HG02970 (cell line): Measurements from ENCODE around the gene SH3BP4.

Experiments
- ATAC-seq: cut with Tn5 transposase; IDR thresholded peaks from one replicate; pipeline ENCODE4 v1.9.1; 2021; ENCODE audit warnings: mild to moderate bottlenecking, moderate library complexity, moderate number of reproducible peaks; ENCODE audit not compliant: unreplicated experiment, low FRiP score

Gene SH3BP4

DNA sequence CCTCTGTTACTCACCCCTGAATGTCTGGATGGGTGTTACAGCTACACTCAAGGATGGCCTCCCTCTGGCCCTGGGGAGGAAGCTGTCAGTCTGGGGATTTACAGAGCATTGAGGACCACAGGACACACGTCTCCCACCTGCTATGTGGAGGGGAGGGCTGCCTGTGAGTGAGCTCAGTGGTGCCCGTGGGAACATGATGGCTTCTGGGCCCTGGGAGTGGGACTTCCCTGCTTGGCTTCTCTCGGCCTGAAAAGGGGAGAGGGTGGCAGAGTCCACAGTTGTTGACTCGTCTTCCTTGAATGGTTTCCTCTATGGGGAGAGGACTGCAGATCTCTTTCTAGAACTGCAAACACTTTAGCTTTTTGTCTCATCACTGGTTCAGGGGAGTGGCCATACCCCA is 79.1 kb downstream of the SH3BP4 start:
- no peak for ATAC-seq

- ATAC-seq = no peak
These were observed 80.0 kb downstream of the SH3BP4 start for GRCh38 chr2:235031686-235032373.

- ATAC-seq = no peak
These were observed 80.6 kb downstream of the SH3BP4 start for GRCh38 chr2:235032466-235032865.

- no peak for ATAC-seq
These were observed 81.1 kb downstream of the SH3BP4 start for GRCh38 chr2:235032949-235033348.

- ATAC-seq = no peak
These were observed 82.7 kb downstream of the SH3BP4 start for GRCh38 chr2:235034265-235035118.

- ATAC-seq = no peak
These were observed 85.9 kb downstream of the SH3BP4 start for GRCh38 chr2:235037604-235038166.

- no peak for ATAC-seq
These were observed 89.6 kb downstream of the SH3BP4 start for GRCh38 chr2:235041221-235041917.

DNA sequence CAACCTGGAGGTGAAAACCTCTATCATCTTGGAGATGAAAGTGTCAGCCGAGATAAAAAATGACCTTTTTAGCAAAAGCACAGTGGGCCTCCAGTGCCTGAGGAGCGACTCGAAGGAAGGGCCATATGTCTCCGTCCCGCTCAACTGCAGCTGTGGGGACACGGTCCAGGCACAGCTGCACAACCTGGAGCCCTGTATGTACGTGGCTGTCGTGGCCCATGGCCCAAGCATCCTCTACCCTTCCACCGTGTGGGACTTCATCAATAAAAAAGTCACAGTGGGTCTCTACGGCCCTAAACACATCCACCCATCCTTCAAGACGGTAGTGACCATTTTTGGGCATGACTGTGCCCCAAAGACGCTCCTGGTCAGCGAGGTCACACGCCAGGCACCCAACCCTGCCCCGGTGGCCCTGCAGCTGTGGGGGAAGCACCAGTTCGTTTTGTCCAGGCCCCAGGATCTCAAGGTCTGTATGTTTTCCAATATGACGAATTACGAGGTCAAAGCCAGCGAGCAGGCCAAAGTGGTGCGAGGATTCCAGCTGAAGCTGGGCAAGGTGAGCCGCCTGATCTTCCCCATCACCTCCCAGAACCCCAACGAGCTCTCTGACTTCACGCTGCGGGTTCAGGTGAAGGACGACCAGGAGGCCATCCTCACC is 90.2 kb downstream of the SH3BP4 start:
- no peak for ATAC-seq

- no peak for ATAC-seq
These were observed 91.0 kb downstream of the SH3BP4 start for GRCh38 chr2:235042576-235043515.

- no peak for ATAC-seq
These were observed 92.1 kb downstream of the SH3BP4 start for GRCh38 chr2:235043762-235044500.

- ATAC-seq = no peak
These were observed 92.9 kb downstream of the SH3BP4 start for GRCh38 chr2:235044501-235045271.

DNA sequence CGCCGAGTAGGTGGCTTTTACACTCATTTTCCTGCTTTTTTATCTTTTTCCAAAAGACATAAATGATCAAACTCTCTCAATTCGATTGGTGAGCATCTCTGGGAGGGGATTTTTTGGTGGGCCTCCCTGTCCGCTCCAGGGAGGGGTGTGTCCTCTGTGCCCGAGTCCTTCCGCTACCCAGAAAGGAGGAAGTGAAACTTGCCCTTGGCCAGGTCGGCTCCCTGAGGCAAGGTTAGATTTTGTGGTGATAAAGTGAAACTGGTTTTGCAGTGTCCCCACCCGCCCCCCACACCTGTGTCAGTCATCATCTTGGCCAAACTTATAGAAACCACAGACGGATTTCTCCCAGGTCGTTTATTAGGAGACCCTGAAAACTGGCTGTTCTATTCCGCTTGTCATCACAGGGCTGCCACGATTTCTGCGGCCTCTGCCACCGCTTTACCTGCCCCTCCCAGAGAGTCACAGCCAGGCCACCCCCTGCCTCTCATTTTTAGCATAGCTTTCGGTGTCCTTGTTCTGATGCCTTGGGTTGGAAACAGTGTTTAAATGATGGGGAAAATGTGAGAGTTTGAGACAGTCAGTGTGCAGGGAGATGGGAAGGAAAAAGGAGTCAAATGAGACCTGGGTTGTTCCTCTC is 93.6 kb downstream of the SH3BP4 start:
- ATAC-seq = no peak

DNA sequence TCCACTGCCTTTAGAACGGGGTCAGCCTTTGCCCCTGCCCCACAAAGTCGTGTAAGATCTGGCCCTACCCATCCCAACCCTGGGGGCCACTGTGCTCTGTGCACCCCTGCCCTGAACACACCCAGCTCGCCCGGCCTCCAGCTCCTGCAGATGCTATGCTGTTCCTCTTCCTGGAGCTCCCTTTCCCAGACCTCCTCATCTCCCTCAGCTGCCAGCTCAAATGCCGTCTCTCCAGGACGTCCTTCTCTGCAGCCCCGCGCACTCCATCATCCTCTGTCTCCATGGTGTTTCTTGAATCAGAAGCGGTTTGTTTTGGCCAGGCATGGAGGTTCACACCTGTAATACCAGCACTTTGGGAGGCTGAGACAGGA is 94.1 kb downstream of the SH3BP4 start:
- no peak for ATAC-seq

DNA sequence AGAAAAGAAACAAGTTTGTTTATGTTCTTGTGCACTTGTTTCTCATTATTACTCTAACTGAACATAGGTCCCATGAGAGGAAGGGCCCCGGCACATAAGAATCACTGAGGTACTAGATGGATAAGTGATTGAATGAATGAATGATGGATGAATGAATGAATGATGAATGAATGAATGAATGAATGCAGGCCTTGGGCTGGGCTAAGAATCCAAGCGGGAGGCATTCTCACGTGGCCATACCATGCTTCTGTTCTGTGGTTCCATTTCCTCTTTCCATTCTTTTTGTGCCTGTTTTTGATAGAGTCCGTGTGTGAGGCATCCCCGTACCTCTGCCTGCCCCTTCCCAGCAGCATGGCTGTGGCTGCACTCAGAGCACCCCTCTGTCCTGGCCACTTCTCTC is 94.8 kb downstream of the SH3BP4 start:
- no peak for ATAC-seq

- ATAC-seq = no peak
These were observed 95.6 kb downstream of the SH3BP4 start for GRCh38 chr2:235047171-235048160.

DNA sequence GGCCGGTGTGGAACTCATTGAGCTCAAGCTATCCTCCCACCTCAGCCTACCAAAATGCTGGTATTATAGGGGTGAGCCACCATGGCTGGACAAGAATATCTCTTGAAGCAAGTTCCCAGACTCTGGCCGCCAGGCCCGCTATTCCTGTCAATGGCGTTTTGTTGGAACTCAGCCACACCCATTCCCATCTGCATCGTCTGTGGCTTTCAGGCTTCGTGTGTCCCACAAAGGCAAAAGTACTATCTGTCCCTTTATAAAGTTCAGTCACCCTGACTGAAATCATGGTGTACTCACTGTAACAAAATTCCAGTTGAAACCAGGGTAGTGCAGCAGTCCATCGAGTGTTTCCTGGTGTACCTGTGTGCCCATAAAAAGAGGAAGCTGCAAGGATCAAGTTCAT is 96.7 kb downstream of the SH3BP4 start:
- no peak for ATAC-seq
